HEK293T (cell line): Measurements from ENCODE around the gene IGFBP5.

Experiments used
- ARNT ChIP-seq: fragments of 450-650 bp; IDR thresholded peaks from 2 replicates; pipeline ENCODE4 v1.6.1; 2017; ENCODE audit warnings: mild to moderate bottlenecking
- CTBP1 ChIP-seq: fragments of 450-650 bp; IDR thresholded peaks from 2 replicates; pipeline ENCODE4 v1.6.1; 2016; ENCODE audit warnings: borderline replicate concordance
- ELF4 ChIP-seq: fragments of 450-650 bp; IDR thresholded peaks from 2 replicates; pipeline ENCODE4 v1.6.1; 2017; ENCODE audit warnings: antibody characterized with exemption
- FOXA1 ChIP-seq: fragments of 450-650 bp; IDR thresholded peaks from 2 replicates; pipeline ENCODE4 v1.6.1; 2016; ENCODE audit warnings: mild to moderate bottlenecking
- FOXK2 ChIP-seq: fragments of 450-650 bp; IDR thresholded peaks from 2 replicates; pipeline ENCODE4 v1.6.1; 2016; ENCODE audit warnings: mild to moderate bottlenecking
- FOXM1 ChIP-seq: fragments of 450-650 bp; IDR thresholded peaks from 2 replicates; pipeline ENCODE4 v1.6.1; 2017; ENCODE audit warnings: mild to moderate bottlenecking, borderline replicate concordance
- HDGF ChIP-seq: fragments of 450-650 bp; IDR thresholded peaks from 2 replicates; pipeline ENCODE4 v1.6.1; 2017; ENCODE audit warnings: antibody characterized with exemption, borderline replicate concordance
- L3MBTL2 ChIP-seq: fragments of 450-650 bp; conservative IDR thresholded peaks from 2 replicates; pipeline ENCODE4 v1.6.1; 2016; ENCODE audit warnings: mild to moderate bottlenecking
- LEF1 ChIP-seq: fragments of 450-650 bp; IDR thresholded peaks from 2 replicates; pipeline ENCODE4 v1.6.1; 2017; ENCODE audit warnings: mild to moderate bottlenecking, borderline replicate concordance
- NFRKB ChIP-seq: fragments of 450-650 bp; IDR thresholded peaks from 2 replicates; pipeline ENCODE4 v1.6.1; 2016; ENCODE audit warnings: mild to moderate bottlenecking, moderate library complexity
- SP1 ChIP-seq: fragments of 450-650 bp; IDR thresholded peaks from 2 replicates; pipeline ENCODE4 v1.6.1; 2017
- SUZ12 ChIP-seq: fragments of 450-650 bp; IDR thresholded peaks from 2 replicates; pipeline ENCODE4 v1.6.1; 2016; ENCODE audit warnings: mild to moderate bottlenecking
- TARDBP ChIP-seq: fragments of 450-650 bp; IDR thresholded peaks from 2 replicates; pipeline ENCODE4 v1.6.1; 2016
- ZNF384 ChIP-seq: fragments of 450-650 bp; IDR thresholded peaks from 2 replicates; pipeline ENCODE4 v1.6.1; 2016

- TF ChIP-seq CTBP1 (no peak), FOXM1 (no peak), ARNT (no peak), SP1 (no peak), TARDBP (no peak), SUZ12 (no peak), FOXA1 (no peak), ELF4 (no peak), HDGF (no peak), FOXK2 (no peak), NFRKB (no peak), L3MBTL2 (no peak), LEF1 (no peak), ZNF384 (no peak)
Observed at GRCh38 chr2:216742411-216742810, 47.1 kb upstream of the IGFBP5 start.
